Spleen (tissue), 7 donors: ENCODE data around the gene PHACTR1.

Experiments used
- POLR2A ChIP-seq, 3 donors: fragments of 450-650 bp; IDR thresholded peaks; one replicate each; pipeline ENCODE4 v1.5.1; 2017; ENCODE audit warnings: antibody characterized with exemption in 3 of 3, mild to moderate bottlenecking in 1 of 3
- TF ChIP-seq, protein P1 (sequence below), 11 experiments: fragments of 200-600 bp in 7 of 11; fragments of 450-650 bp in 4 of 11; sonication (generic) in 4 of 11; IDR thresholded peaks in 8 of 11; conservative IDR thresholded peaks in 3 of 11; 1 replicate in 7 of 11; 2 replicates in 4 of 11; pipeline versions ENCODE4 v1.4.0 to v1.8.0; 2016 to 2021; ENCODE audit warnings: antibody characterized with exemption in 11 of 11, inconsistent platforms in 4 of 11, mild to moderate bottlenecking in 1 of 11
- donor health status: DM: no; HTN: no; CAD: no; lungs with moderate emphysema.
- donor health status: DM: no; HTN: no; CAD: no.
- donor health status: DM: no; HTN: no; CAD: no.

DNA sequence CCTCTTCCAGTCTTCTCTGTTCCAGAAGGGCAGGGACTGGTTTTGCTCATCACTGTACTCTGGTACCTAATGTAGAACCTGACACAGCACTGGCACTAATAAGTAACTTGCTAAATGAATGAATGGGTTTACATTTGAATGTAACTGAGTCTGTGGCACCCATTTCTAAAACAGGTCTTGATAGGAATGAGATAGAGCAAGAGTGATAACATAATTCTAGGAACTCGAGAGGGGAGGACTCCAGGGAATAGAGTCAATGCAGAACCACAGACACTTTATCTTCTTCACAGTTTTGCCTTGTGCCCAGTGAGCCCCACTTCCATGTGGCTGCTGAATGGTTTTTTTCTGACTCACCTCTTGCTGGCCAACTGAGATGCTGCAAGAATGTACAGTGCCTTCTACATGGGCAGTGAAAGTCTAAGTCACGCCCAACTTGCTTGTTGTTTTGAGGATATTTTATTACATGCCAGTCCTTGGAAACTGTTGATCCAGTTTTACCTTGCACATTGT is 550.6 kb downstream of the PHACTR1 start:
- no peak for TF ChIP-seq POLR2A (IDR thresholded peaks at IDR 0.05)
- TF ChIP-seq, protein P1, sequence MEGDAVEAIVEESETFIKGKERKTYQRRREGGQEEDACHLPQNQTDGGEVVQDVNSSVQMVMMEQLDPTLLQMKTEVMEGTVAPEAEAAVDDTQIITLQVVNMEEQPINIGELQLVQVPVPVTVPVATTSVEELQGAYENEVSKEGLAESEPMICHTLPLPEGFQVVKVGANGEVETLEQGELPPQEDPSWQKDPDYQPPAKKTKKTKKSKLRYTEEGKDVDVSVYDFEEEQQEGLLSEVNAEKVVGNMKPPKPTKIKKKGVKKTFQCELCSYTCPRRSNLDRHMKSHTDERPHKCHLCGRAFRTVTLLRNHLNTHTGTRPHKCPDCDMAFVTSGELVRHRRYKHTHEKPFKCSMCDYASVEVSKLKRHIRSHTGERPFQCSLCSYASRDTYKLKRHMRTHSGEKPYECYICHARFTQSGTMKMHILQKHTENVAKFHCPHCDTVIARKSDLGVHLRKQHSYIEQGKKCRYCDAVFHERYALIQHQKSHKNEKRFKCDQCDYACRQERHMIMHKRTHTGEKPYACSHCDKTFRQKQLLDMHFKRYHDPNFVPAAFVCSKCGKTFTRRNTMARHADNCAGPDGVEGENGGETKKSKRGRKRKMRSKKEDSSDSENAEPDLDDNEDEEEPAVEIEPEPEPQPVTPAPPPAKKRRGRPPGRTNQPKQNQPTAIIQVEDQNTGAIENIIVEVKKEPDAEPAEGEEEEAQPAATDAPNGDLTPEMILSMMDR (IDR thresholded peaks at IDR 0.05 in 8 of 11, conservative IDR thresholded peaks at IDR 0.05 in 3 of 11): no peak
